Motor neuron (in vitro differentiated cells): ENCODE results near the gene PAX7. TPM values are rescaled to one million over a fixed set of nuclear protein-coding genes. Genes with fewer than 3 reads are reported as not detected.
"Not testable (repeated sequence)": the region's sequence is repeated elsewhere in the genome, so short reads cannot be mapped to it uniquely, and the experiment has no call there.

Experiments
- ATAC-seq, 8 experiments: fragments of 200-7000 bp; cut with Tn5 transposase; replicated peaks in 6 of 8; 2 replicates each; pipeline ENCODE4 v1.8.0; 2021; ENCODE audit warnings: mild to moderate bottlenecking in 8 of 8, moderate library complexity in 8 of 8
- H3K27ac ChIP-seq, 2 donors: fragments of 250-450 bp; sonication (Bioruptor Pico); 2 replicates each; pipeline ENCODE4 v1.9.0; 2021; ENCODE audit warnings: antibody characterized with exemption in 2 of 2, mild to moderate bottlenecking in 2 of 2, moderate library complexity in 1 of 2
- H3K4me1 ChIP-seq, 2 donors: fragments of 250-450 bp; sonication (Bioruptor Pico); replicated peaks in 1 of 2; 2 replicates each; pipeline ENCODE4 v1.6.1; 2021; ENCODE audit warnings: antibody characterized with exemption in 2 of 2, mild to moderate bottlenecking in 2 of 2, moderate library complexity in 1 of 2
- H3K4me3 ChIP-seq, 5 donors: fragments of 250-450 bp; sonication (Bioruptor Pico); 2 replicates each; pipeline ENCODE4 v1.9.0; 2021; ENCODE audit warnings: antibody characterized with exemption in 5 of 5, mild to moderate bottlenecking in 5 of 5, moderate library complexity in 4 of 5
- WGBS, 10 experiments: fragments of 450-650 bp; shearing (Covaris generic); methylation state at CpG; one replicate each; pipeline ENCODE4 v1.0.0; 2022; 5-methylcytosine and 5-hydroxymethylcytosine counted together
- in situ Hi-C, 9 experiments: fragments of 400-800 bp; cut with MboI; loops; one replicate each; pipeline ENCODE4 v1.15.0; 2021; ENCODE audit warnings: low sequenced_read_pairs in 9 of 9, low pct_unique_long_range_greater_than_20kb in 2 of 9; ENCODE audit not compliant: unreplicated experiment in 9 of 9
- total RNA-seq, 8 experiments: library from RNA; unstranded; fragments of 300-600 nt; gene quantifications; 2 replicates each; pipeline versions ENCODE4 v1.2.3 to v1.2.4, GENCODE V29; 2022

The PAX7 gene
- total RNA-seq, 8 experiments from 2014 or later, result 0.05 to 0.76 (median 0.18) TPM; not detected in 1

GRCh38 chr1:18684303-18684702, 53.7 kb downstream of the PAX7 start:
- Histone ChIP-seq H3K27ac (no peak overlapping the region), H3K4me3 (no peak overlapping the region), H3K4me1 (peaks cover 0 to 4% of the 10 kb centered on the region in 2 donors)
- WGBS, 10 experiments, result 7 to 60% (median 40%) methylated on average over 2 to 9 of the region's 16 CpGs; no CpG with 5 or more reads in 5 of the 10 experiments
- ATAC-seq, result peak in 2 of 8 experiments; percentile 46 to 63
- in situ Hi-C loops, result loop anchor here in 1 of 9 experiments (10.0 kb wide), 1 partner anchor 90 kb away; no protein-coding TSS in a partner anchor

GRCh38 chr1:18686540-18686939, 55.9 kb downstream of the PAX7 start:
- in situ Hi-C loops, result loop anchor here in 1 of 9 experiments (10.0 kb wide), 1 partner anchor 92 kb away; no protein-coding TSS in a partner anchor
- Histone ChIP-seq H3K27ac (no peak overlapping the region), H3K4me3 (no peak overlapping the region), H3K4me1 (no peaks in the 10 kb centered on the region)
- WGBS, 10 experiments, result 68 to 94% (median 81%) methylated on average over 1 to 3 of the region's 3 CpGs; no CpG with 5 or more reads in 5 of the 10 experiments
- no peak for ATAC-seq

- WGBS, 10 experiments, result 17 to 100% (median 68%) methylated on average over 1 to 7 of the region's 7 CpGs; no CpG with 5 or more reads in 3 of the 10 experiments
- ATAC-seq, result no peak
- Histone ChIP-seq H3K27ac (no peak overlapping the region), H3K4me3 (no peak overlapping the region), H3K4me1 (no peaks in the 10 kb centered on the region)
- in situ Hi-C loops, result loop anchor here in 1 of 9 experiments (10.0 kb wide), 1 partner anchor 92 kb away; no protein-coding TSS in a partner anchor
Measured at GRCh38 chr1:18687273-18687672, 56.6 kb downstream of the PAX7 start.

- Histone ChIP-seq H3K4me1 (peaks cover 0 to 13% of the 10 kb centered on the region in 2 donors), H3K27ac (no peak overlapping the region), H3K4me3 (no peak overlapping the region)
- 0 to 100% (median 76%) methylated on average over 2 to 12 of the region's 20 CpGs; no CpG with 5 or more reads in 2 of the 10 experiments for WGBS, 10 experiments
- in situ Hi-C loops, result no loop called here
- ATAC-seq, result no peak
Measured at GRCh38 chr1:18691648-18692047, 61.0 kb downstream of the PAX7 start.

- 0 to 49% (median 36%) methylated on average over 1 to 14 of the region's 25 CpGs; no CpG with 5 or more reads in 4 of the 10 experiments for WGBS, 10 experiments
- ATAC-seq, result peak in 5 of 8 experiments; percentile 15 to 39 (median 32)
- no peak overlapping the region for H3K4me3 ChIP-seq
Measured at GRCh38 chr1:18693256-18694098, 62.8 kb downstream of the PAX7 start.

GRCh38 chr1:18694289-18694688, 63.6 kb downstream of the PAX7 start:
- peaks cover 0 to 13% of the 10 kb centered on the region in 2 donors for H3K4me1 ChIP-seq
- in situ Hi-C loops, H3K27ac ChIP-seq, ATAC-seq, H3K4me3 ChIP-seq: not testable (repeated sequence)
- WGBS, 10 experiments, result 27 to 90% (median 80%) methylated on average over 3 to 7 of the region's 7 CpGs; no CpG with 5 or more reads in 2 of the 10 experiments

More at GRCh38 chr1:18693256-18694098, 62.8 kb downstream of the PAX7 start:
- in situ Hi-C loops, result no loop called here
- H3K4me1 ChIP-seq, result peaks cover 0 to 13% of the 10 kb centered on the region in 2 donors
- H3K27ac ChIP-seq, result no peak overlapping the region

GRCh38 chr1:18697541-18697940, 66.9 kb downstream of the PAX7 start:
- H3K27ac ChIP-seq, result no peak overlapping the region
- in situ Hi-C loops, result no loop called here

GRCh38 chr1:18700530-18700929, 69.9 kb downstream of the PAX7 start:
- no peak for ATAC-seq
- in situ Hi-C loops, result no loop called here

More at GRCh38 chr1:18697541-18697940, 66.9 kb downstream of the PAX7 start:
- Histone ChIP-seq H3K4me3 (no peak overlapping the region), H3K4me1 (peaks cover 0 to 13% of the 10 kb centered on the region in 2 donors)
- 0 to 42% (median 13%) methylated on average over 1 of the region's 1 CpG; no CpG with 5 or more reads in 3 of the 10 experiments for WGBS, 10 experiments
- ATAC-seq, result no peak

GRCh38 chr1:18701183-18701582, 70.5 kb downstream of the PAX7 start:
- Histone ChIP-seq H3K4me1 (peaks cover 0 to 16% of the 10 kb centered on the region in 2 donors), H3K4me3 (no peak overlapping the region), H3K27ac (no peak overlapping the region)
- ATAC-seq, result no peak
- 20 to 100% (median 74%) methylated on average over 1 to 7 of the region's 7 CpGs; no CpG with 5 or more reads in 3 of the 10 experiments for WGBS, 10 experiments
- in situ Hi-C loops, result no loop called here

More at GRCh38 chr1:18700530-18700929, 69.9 kb downstream of the PAX7 start:
- peaks cover 0 to 9% of the 10 kb centered on the region in 2 donors for H3K4me1 ChIP-seq
- 10 to 92% (median 17%) methylated on average over 1 to 2 of the region's 12 CpGs; no CpG with 5 or more reads in 7 of the 10 experiments for WGBS, 10 experiments
- no peak overlapping the region for H3K4me3 ChIP-seq
- no peak overlapping the region for H3K27ac ChIP-seq

GRCh38 chr1:18703041-18703621, 72.5 kb downstream of the PAX7 start:
- H3K27ac ChIP-seq, result no peak overlapping the region
- peak overlapping the region in 1 of 5 donors; percentile 19 for H3K4me3 ChIP-seq
- peak in 7 of 8 experiments; percentile 23 to 85 (median 70) for ATAC-seq
- in situ Hi-C loops, result no loop called here
- 0 to 85% (median 45%) methylated on average over 1 to 18 of the region's 21 CpGs; no CpG with 5 or more reads in 5 of the 10 experiments for WGBS, 10 experiments
- peaks cover 0 to 16% of the 10 kb centered on the region in 2 donors for H3K4me1 ChIP-seq

GRCh38 chr1:18705811-18706210, 75.2 kb downstream of the PAX7 start:
- H3K4me1 ChIP-seq, result peaks cover 0 to 16% of the 10 kb centered on the region in 2 donors
- in situ Hi-C loops, result no loop called here
- peak in 5 of 8 experiments; percentile 12 to 65 (median 33) for ATAC-seq
- no peak overlapping the region for H3K4me3 ChIP-seq
- 0 to 54% (median 43%) methylated on average over 1 to 11 of the region's 12 CpGs; no CpG with 5 or more reads in 6 of the 10 experiments for WGBS, 10 experiments
- no peak overlapping the region for H3K27ac ChIP-seq

GRCh38 chr1:18707696-18708257, 77.1 kb downstream of the PAX7 start:
- WGBS, 10 experiments, result 67 to 100% (median 86%) methylated on average over 1 to 4 of the region's 6 CpGs; no CpG with 5 or more reads in 5 of the 10 experiments

More at GRCh38 chr1:18707696-18708257, 77.1 kb downstream of the PAX7 start:
- in situ Hi-C loops, result no loop called here
- Histone ChIP-seq H3K27ac (no peak overlapping the region), H3K4me3 (no peak overlapping the region), H3K4me1 (peaks cover 0 to 16% of the 10 kb centered on the region in 2 donors)
- no peak for ATAC-seq
